Measurements from ENCODE around the gene C8G.

GRCh38 chr9:136975644-136976043 is 30.6 kb downstream of the C8G start:
- TF ChIP-seq CTCF (conservative IDR thresholded peaks at IDR 0.05; ENCODE audit: low read depth, low read length) (peak; percentile 16; the same call in 1 of the 2 replicates), CEBPB (IDR thresholded peaks at IDR 0.05; ENCODE audit: low read depth, low read length) (no peak), MAZ (IDR thresholded peaks at IDR 0.05; ENCODE audit: borderline replicate concordance, low read depth, low read length) (no peak), POLR2A (IDR thresholded peaks at IDR 0.05; ENCODE audit: low read depth, low read length) (no peak), RFX5 (IDR thresholded peaks at IDR 0.05; ENCODE audit: low read depth, low read length) (no peak), RCOR1 (IDR thresholded peaks at IDR 0.05; ENCODE audit: insufficient replicate concordance, low read length) (no peak), MXI1 (IDR thresholded peaks at IDR 0.05; ENCODE audit: borderline replicate concordance, low read depth, low read length) (no peak), CHD1 (IDR thresholded peaks at IDR 0.05; ENCODE audit: low read depth, low read length) (no peak), FOS (IDR thresholded peaks at IDR 0.05; ENCODE audit: low read depth, low read length) (no peak), USF2 (IDR thresholded peaks at IDR 0.05; ENCODE audit: low read depth, low read length) (no peak), SMC3 (IDR thresholded peaks at IDR 0.05; ENCODE audit: low read depth, low read length) (no peak), NFE2L2 (IDR thresholded peaks at IDR 0.05; ENCODE audit: low read depth, low read length) (no peak), MAFK (IDR thresholded peaks at IDR 0.05; ENCODE audit: low read depth, low read length) (no peak)

Data from IMR-90 (cell line).